SU-DHL-6 (cell line): ENCODE data around the gene NHP2.

ENCODE experiments used
- EZH2phosphoT487 ChIP-seq: fragments of 200-600 bp; sonication (generic), shearing (Covaris generic); conservative IDR thresholded peaks from 2 replicates; pipeline ENCODE4 v1.6.1; 2018; ENCODE audit warnings: mild to moderate bottlenecking, antibody characterized with exemption, low read length, moderate library complexity, mixed read lengths
- TF ChIP-seq, protein P1 (sequence below): fragments of 200-600 bp; sonication (generic); IDR thresholded peaks from one replicate; pipeline ENCODE4 v1.5.1; 2017; ENCODE audit warnings: antibody characterized with exemption, mild to moderate bottlenecking, low read length, moderate library complexity; ENCODE audit not compliant: insufficient read depth, poor library complexity, severe bottlenecking

DNA sequence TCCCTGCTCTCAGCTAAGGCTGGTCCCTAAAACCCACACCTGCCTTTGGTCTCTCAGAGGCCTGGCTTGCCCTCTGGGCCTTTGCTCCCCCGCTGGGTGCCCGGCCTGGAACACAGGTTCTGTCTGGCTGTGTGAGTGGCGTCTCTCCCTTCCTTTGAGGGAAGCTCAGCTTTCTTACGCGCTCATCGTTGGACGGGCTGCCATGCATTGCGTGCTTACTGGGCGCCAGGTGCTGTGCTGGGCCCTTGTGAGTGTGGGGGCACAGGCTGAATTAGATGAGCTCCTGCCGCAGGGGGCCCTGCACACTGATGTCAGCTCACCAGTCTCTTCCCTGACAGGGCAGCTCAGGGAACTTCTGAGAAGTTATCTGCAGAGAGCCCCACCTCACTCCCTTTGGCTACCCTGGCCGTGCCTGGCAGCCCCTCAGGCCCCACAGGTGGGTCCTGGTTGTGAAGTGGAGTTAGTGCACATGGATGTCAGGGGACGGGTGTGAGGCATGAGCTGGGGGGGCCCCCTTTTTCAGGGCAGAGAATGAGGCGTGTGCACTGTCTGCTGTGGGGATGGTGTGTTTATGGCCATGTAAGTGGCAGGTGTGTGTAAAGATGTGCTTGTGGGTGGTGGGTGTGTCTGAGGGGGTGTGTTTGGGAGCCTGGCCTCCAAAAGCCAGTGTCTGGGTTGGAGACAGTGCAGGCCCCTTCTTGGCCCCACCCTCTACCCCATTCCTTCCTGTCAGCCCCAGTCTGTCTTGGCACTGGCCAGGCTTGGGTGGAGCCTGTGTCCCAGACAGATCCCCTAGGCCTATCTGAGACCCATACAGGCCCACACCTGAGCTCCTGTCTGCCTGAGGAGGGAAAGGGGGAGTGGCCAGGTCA, 30.4 kb downstream of the NHP2 start:
- TF ChIP-seq, protein P1, sequence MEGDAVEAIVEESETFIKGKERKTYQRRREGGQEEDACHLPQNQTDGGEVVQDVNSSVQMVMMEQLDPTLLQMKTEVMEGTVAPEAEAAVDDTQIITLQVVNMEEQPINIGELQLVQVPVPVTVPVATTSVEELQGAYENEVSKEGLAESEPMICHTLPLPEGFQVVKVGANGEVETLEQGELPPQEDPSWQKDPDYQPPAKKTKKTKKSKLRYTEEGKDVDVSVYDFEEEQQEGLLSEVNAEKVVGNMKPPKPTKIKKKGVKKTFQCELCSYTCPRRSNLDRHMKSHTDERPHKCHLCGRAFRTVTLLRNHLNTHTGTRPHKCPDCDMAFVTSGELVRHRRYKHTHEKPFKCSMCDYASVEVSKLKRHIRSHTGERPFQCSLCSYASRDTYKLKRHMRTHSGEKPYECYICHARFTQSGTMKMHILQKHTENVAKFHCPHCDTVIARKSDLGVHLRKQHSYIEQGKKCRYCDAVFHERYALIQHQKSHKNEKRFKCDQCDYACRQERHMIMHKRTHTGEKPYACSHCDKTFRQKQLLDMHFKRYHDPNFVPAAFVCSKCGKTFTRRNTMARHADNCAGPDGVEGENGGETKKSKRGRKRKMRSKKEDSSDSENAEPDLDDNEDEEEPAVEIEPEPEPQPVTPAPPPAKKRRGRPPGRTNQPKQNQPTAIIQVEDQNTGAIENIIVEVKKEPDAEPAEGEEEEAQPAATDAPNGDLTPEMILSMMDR: no peak
- no peak for TF ChIP-seq EZH2phosphoT487
